Measurements from ENCODE around the gene SDK2.
"Not testable (repeated sequence)": the region's sequence is repeated elsewhere in the genome, so short reads cannot be mapped to it uniquely, and the experiment has no call there.

The SDK2 gene

GRCh38 chr17:73369817-73370490 is 274.3 kb downstream of the SDK2 start:
- not testable (repeated sequence) for H3K27me3 ChIP-seq (ENCODE audit: insufficient read depth, poor library complexity, severe bottlenecking); H3K4me3 ChIP-seq (replicated peaks; ENCODE audit: insufficient read depth, low read length); H3K27ac ChIP-seq (replicated peaks)
- TF ChIP-seq CTCF (IDR thresholded peaks at IDR 0.05; ENCODE audit: insufficient read depth, low read length), result peak; percentile 63
- DNase-seq (ENCODE audit: low read depth in 1 of 2, low spot score in 1 of 2), result peak; percentile 29 to 86

GRCh38 chr17:73369111-73369521 is 275.1 kb downstream of the SDK2 start:
- Histone ChIP-seq H3K4me3 (replicated peaks; ENCODE audit: insufficient read depth, low read length) (no peak overlapping the region), H3K27me3 (ENCODE audit: insufficient read depth, poor library complexity, severe bottlenecking) (no peaks in the 10 kb centered on the region), H3K27ac (replicated peaks) (peak overlapping the region; percentile 6; the same call in 1 of the 2 replicates)
- TF ChIP-seq CTCF (IDR thresholded peaks at IDR 0.05; ENCODE audit: insufficient read depth, low read length), result no peak
- TF ChIP-seq POLR2AphosphoS5 (IDR thresholded peaks at IDR 0.05; ENCODE audit: low read depth), result no peak
- TF ChIP-seq SPI1 (IDR thresholded peaks at IDR 0.05; ENCODE audit: borderline replicate concordance, low read depth), result no peak
- no peak for TF ChIP-seq GABPA (IDR thresholded peaks at IDR 0.05; ENCODE audit: low read depth)
- TF ChIP-seq REST (IDR thresholded peaks at IDR 0.05; ENCODE audit: insufficient replicate concordance, low read depth), result no peak
- peak in 1 of 2 experiments; percentile 70 for DNase-seq (ENCODE audit: low read depth in 1 of 2, low spot score in 1 of 2)

GRCh38 chr17:73368085-73368631 is 276.1 kb downstream of the SDK2 start:
- DNase-seq (ENCODE audit: low read depth in 1 of 2, low spot score in 1 of 2), result no peak
- no peak overlapping the region for H3K4me3 ChIP-seq (replicated peaks; ENCODE audit: insufficient read depth, low read length)
- H3K27me3 ChIP-seq (ENCODE audit: insufficient read depth, poor library complexity, severe bottlenecking), result no peaks in the 10 kb centered on the region
- H3K27ac ChIP-seq (replicated peaks), result no peak overlapping the region
- TF ChIP-seq REST (IDR thresholded peaks at IDR 0.05; ENCODE audit: insufficient replicate concordance, low read depth) (no peak), CTCF (IDR thresholded peaks at IDR 0.05; ENCODE audit: insufficient read depth, low read length) (no peak), POLR2AphosphoS5 (IDR thresholded peaks at IDR 0.05; ENCODE audit: low read depth) (no peak), GABPA (IDR thresholded peaks at IDR 0.05; ENCODE audit: low read depth) (no peak), SPI1 (IDR thresholded peaks at IDR 0.05; ENCODE audit: borderline replicate concordance, low read depth) (no peak)
